HEK293 (cell line): ENCODE results near the gene ADAMTS2.

Experiments used
- CTCF ChIA-PET: fragments of 350-600 bp; formaldehyde crosslinking; extraction: SDS; loops from one replicate; lab custom pipeline; 2021; ENCODE audit warnings: antibody characterized with exemption; lab: Yijun Ruan, JAX
- POLR2A ChIA-PET: fragments of 300-600 bp; formaldehyde crosslinking; extraction: SDS; loops from one replicate; lab custom pipeline; 2020; ENCODE audit warnings: antibody characterized with exemption, inconsistent platforms; lab: Yijun Ruan, JAX
- H3K27ac ChIP-seq: fragments of 200-500 bp; sonication (Bioruptor generic); 2 replicates; pipeline ENCODE4 v1.5.1; 2014; ENCODE audit warnings: low read depth, low read length, control low read depth, inconsistent platforms; ENCODE audit errors: extremely low read depth
- H3K36me3 ChIP-seq, 2 experiments: fragments of 200-500 bp in 1 of 2; sonication (Bioruptor generic) in 1 of 2; 1 replicate in 1 of 2; 2 replicates in 1 of 2; pipeline ENCODE4 v1.5.1; 2014 to 2017; ENCODE audit warnings: inconsistent platforms in 2 of 2, low read length in 2 of 2; ENCODE audit not compliant: control insufficient read depth in 2 of 2, insufficient read depth in 1 of 2
- H3K4me1 ChIP-seq: fragments of 200-500 bp; sonication (Bioruptor generic); 2 replicates; pipeline ENCODE4 v1.5.1; 2014; ENCODE audit warnings: mild to moderate bottlenecking, low read length, inconsistent platforms; ENCODE audit not compliant: control insufficient read depth, insufficient read depth
- H3K4me3 ChIP-seq: 2 replicates; pipeline ENCODE4 v1.5.1; 2011; ENCODE audit warnings: low read depth, mild to moderate bottlenecking, control low read depth, low read length, moderate library complexity
- H3K9me3 ChIP-seq: fragments of 200-500 bp; sonication (Bioruptor generic); 2 replicates; pipeline ENCODE4 v1.5.1; 2014; ENCODE audit warnings: low read depth, low read length, inconsistent platforms; ENCODE audit not compliant: control insufficient read depth, insufficient read depth
- MZF1 ChIP-seq: fragments of 450-650 bp; formaldehyde crosslinking; IDR thresholded peaks from 2 replicates; pipeline ENCODE4 v1.5.1; 2017; ENCODE audit warnings: missing biosample characterization, missing genetic modification characterization, borderline replicate concordance
- SCRT2 ChIP-seq: fragments of 450-650 bp; formaldehyde crosslinking; IDR thresholded peaks from 2 replicates; pipeline ENCODE4 v1.5.1; 2016; ENCODE audit warnings: missing biosample characterization, missing genetic modification characterization
- WT1 ChIP-seq: fragments of 450-650 bp; formaldehyde crosslinking; IDR thresholded peaks from 2 replicates; pipeline ENCODE4 v1.5.1; 2016; ENCODE audit warnings: missing biosample characterization, missing genetic modification characterization
- ZBTB20 ChIP-seq: fragments of 450-650 bp; formaldehyde crosslinking; IDR thresholded peaks from 2 replicates; pipeline ENCODE4 v1.5.1; 2016; ENCODE audit warnings: missing biosample characterization, missing genetic modification characterization
- ZBTB8A ChIP-seq: fragments of 450-650 bp; formaldehyde crosslinking; IDR thresholded peaks from 2 replicates; pipeline ENCODE4 v1.5.1; 2016; ENCODE audit warnings: missing biosample characterization, missing genetic modification characterization
- ZFP3 ChIP-seq: fragments of 450-650 bp; formaldehyde crosslinking; IDR thresholded peaks from 2 replicates; pipeline ENCODE4 v1.5.1; 2016; ENCODE audit warnings: low read depth, missing biosample characterization, missing genetic modification characterization
- ZNF16 ChIP-seq: fragments of 450-650 bp; formaldehyde crosslinking; IDR thresholded peaks from 2 replicates; pipeline ENCODE4 v1.5.1; 2016; ENCODE audit warnings: low read depth, missing biosample characterization, missing genetic modification characterization
- ZNF211 ChIP-seq: fragments of 450-650 bp; formaldehyde crosslinking; IDR thresholded peaks from 2 replicates; pipeline ENCODE4 v1.5.1; 2016; ENCODE audit warnings: low read depth, missing biosample characterization, missing genetic modification characterization
- ZNF335 ChIP-seq: fragments of 450-650 bp; formaldehyde crosslinking; conservative IDR thresholded peaks from 2 replicates; pipeline ENCODE4 v1.5.1; 2016; ENCODE audit warnings: missing biosample characterization, missing genetic modification characterization
- ZNF501 ChIP-seq: fragments of 450-650 bp; formaldehyde crosslinking; IDR thresholded peaks from 2 replicates; pipeline ENCODE4 v1.5.1; 2016; ENCODE audit warnings: missing biosample characterization, missing genetic modification characterization
- ZNF623 ChIP-seq: fragments of 450-650 bp; formaldehyde crosslinking; IDR thresholded peaks from 2 replicates; pipeline ENCODE4 v1.5.1; 2016; ENCODE audit warnings: missing biosample characterization, missing genetic modification characterization
- ZNF645 ChIP-seq: fragments of 450-650 bp; formaldehyde crosslinking; IDR thresholded peaks from 2 replicates; pipeline ENCODE4; 2016; ENCODE audit warnings: missing biosample characterization, missing genetic modification characterization
- ZNF837 ChIP-seq: fragments of 450-650 bp; formaldehyde crosslinking; IDR thresholded peaks from 2 replicates; pipeline ENCODE4 v1.5.1; 2016; ENCODE audit warnings: missing biosample characterization, missing genetic modification characterization
- ZSCAN16 ChIP-seq: fragments of 450-650 bp; formaldehyde crosslinking; IDR thresholded peaks from 2 replicates; pipeline ENCODE4 v1.5.1; 2016; ENCODE audit warnings: missing biosample characterization, missing genetic modification characterization
- ZSCAN23 ChIP-seq: fragments of 450-650 bp; formaldehyde crosslinking; IDR thresholded peaks from 2 replicates; pipeline ENCODE4 v1.5.1; 2016; ENCODE audit warnings: missing biosample characterization, missing genetic modification characterization
- TF ChIP-seq, protein P1 (sequence below): fragments of 450-650 bp; formaldehyde crosslinking; IDR thresholded peaks from 2 replicates; pipeline ENCODE4 v1.5.1; 2016; ENCODE audit warnings: missing biosample characterization, missing genetic modification characterization

ADAMTS2 gene

GRCh38 chr5:179235416-179236400, 109.6 kb downstream of the ADAMTS2 start:
- POLR2A ChIA-PET: no interaction called here
- CTCF ChIA-PET: interaction anchor here (0.7 kb wide), 1 partner anchor 9 kb away, joined by 3 read pairs; no protein-coding TSS in a partner anchor
- no peaks in the 10 kb centered on the region for H3K36me3 ChIP-seq
- no peaks in the 10 kb centered on the region for H3K4me1 ChIP-seq
- H3K9me3 ChIP-seq: no peaks in the 10 kb centered on the region
- H3K4me3 ChIP-seq: no peak overlapping the region
- no peak overlapping the region for H3K27ac ChIP-seq
- TF ChIP-seq SCRT2 (tag by site-specific recombination): no peak
- no peak for TF ChIP-seq ZNF837 (tag by site-specific recombination)
- no peak for TF ChIP-seq ZNF623 (tag by site-specific recombination)

DNA sequence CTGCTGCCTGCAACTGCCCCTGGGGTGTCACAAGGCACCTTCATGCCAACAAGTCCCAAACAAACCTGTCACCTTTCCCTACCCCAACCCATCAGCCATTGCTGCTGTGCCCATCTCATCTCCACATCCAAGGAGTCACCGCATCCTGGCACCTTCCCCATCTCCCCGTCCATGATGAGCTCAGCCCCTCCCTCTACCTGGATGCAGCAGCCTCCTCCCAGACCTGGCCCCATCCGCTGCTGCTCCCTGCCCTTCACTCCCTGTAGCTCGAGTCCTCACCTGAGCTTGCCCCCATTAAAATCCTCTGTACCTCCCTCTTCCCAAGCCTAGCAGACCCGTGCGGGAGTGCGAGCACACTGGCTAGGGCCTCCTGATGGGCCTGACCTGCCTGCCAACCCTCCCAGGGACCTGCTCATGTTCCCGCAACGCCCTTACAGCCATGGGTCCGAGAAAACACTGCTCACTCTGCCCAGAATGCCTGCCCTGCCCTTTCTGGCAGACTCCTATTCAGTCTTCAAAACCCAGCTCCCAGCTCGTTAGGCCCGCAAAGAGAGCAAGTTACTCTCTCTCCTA, 110.6 kb downstream of the ADAMTS2 start:
- ChIA-PET POLR2A (no interaction called here), CTCF (interaction anchor here (0.5 to 0.7 kb wide), 2 partner anchors 8 to 106 kb away, joined by 3 read pairs; no protein-coding TSS in a partner anchor)
- no peak overlapping the region for H3K27ac ChIP-seq
- H3K9me3 ChIP-seq: no peaks in the 10 kb centered on the region
- H3K4me3 ChIP-seq: no peak overlapping the region
- no peaks in the 10 kb centered on the region for H3K36me3 ChIP-seq
- H3K4me1 ChIP-seq: no peaks in the 10 kb centered on the region
- no peak for TF ChIP-seq ZNF501 (tag by site-specific recombination)
- TF ChIP-seq ZFP3: 0 out of 2 replicates have a peak, but pooled peaks have one; percentile 39

DNA sequence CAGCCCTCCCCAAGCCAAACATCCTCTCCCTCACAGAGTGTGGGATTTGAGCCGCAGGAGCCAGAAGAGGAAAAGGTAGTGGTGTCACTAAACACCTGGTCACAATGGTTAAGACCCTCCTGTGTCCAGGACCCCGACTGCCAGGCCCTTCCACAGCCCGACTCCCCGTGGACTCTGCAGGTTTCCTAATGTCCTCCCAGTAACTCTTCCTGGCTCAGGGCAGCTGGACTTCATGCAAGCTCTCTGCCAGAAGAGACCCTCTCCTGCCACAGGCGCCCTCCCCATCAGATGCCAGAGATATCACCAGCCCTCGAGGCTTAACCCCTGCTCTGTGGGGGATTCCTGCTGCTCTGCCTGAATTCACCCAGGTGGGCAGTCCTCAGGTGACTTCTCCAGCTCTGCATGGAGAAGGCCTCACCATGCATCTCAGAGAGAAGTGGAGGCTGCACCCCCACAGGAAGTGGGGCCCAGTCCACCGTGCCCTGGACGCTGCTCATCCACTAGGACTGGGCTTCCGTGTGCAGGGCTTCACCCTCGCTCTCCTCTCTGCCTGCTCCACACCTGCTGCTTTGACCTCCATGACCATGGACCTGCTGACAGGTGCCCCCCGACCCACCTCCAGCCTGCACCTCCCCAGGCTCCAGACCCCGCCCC, 111.2 kb downstream of the ADAMTS2 start:
- TF ChIP-seq ZNF16 (tag by site-specific recombination) (no peak), MZF1 (tag by site-specific recombination) (no peak), ZSCAN23 (no peak), ZBTB20 (tag by site-specific recombination) (no peak), WT1 (tag by site-specific recombination) (no peak), ZNF211 (no peak), ZBTB8A (tag by site-specific recombination) (no peak), ZNF645 (tag by site-specific recombination) (no peak), ZSCAN16 (no peak), ZNF335 (tag by site-specific recombination) (no peak)
- TF ChIP-seq, protein P1, sequence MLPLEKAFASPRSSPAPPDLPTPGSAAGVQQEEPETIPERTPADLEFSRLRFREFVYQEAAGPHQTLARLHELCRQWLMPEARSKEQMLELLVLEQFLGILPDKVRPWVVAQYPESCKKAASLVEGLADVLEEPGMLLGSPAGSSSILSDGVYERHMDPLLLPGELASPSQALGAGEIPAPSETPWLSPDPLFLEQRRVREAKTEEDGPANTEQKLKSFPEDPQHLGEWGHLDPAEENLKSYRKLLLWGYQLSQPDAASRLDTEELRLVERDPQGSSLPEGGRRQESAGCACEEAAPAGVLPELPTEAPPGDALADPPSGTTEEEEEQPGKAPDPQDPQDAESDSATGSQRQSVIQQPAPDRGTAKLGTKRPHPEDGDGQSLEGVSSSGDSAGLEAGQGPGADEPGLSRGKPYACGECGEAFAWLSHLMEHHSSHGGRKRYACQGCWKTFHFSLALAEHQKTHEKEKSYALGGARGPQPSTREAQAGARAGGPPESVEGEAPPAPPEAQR: no peak
- Histone ChIP-seq H3K36me3 (no peaks in the 10 kb centered on the region), H3K27ac (no peak overlapping the region), H3K4me1 (no peaks in the 10 kb centered on the region), H3K9me3 (no peaks in the 10 kb centered on the region), H3K4me3 (no peak overlapping the region)
- ChIA-PET POLR2A (no interaction called here), CTCF (no interaction called here)
